ENCODE measurements around the gene GADD45A. TPM values are rescaled to one million over a fixed set of nuclear protein-coding genes. Genes with fewer than 3 reads are reported as not detected.
"Not testable (repeated sequence)": the region's sequence is repeated elsewhere in the genome, so short reads cannot be mapped to it uniquely, and the experiment has no call there.

Gene GADD45A
- total RNA-seq, 2 experiments from 2014 or later: 36.2 to 39.1 TPM

GRCh38 chr1:67651031-67651430 lies 34.0 kb upstream of the GADD45A start:
- Mint-ChIP-seq H3K4me1 (ENCODE audit: low read depth) (no peaks in the 10 kb centered on the region), H3K4me3 (no peak overlapping the region), H3K9me3 (no peaks in the 10 kb centered on the region), H3K27me3 (no peaks in the 10 kb centered on the region), H3K27ac (no peak overlapping the region), H3K36me3 (no peaks in the 10 kb centered on the region)
- intact Hi-C loops (cut with micrococcal nuclease): no loop called here
- no peak for DNase-seq
- POLR2A ChIA-PET: no interaction called here
- CTCF ChIA-PET: no interaction called here

DNA sequence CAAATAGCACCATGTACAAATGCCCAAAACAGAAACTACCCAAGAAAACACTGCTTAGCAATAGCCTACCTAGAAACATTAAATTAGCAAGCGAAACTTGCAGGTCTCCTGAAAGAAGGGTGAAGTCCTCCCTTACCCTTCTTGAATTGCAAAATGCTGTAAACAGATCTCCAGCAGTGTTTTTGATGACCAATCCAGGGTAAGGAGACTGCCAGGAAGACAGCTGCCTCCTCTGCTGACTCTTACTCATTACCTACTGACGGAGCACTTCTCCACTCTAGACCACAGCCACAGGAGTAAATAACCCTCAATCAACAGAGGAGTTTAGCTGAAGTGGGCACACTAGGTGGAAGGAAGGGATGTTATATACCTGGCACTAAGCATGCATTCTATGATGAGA lies 32.2 kb upstream of the GADD45A start:
- H3K4me3 Mint-ChIP-seq: no peak overlapping the region
- no peaks in the 10 kb centered on the region for H3K9me3 Mint-ChIP-seq
- ChIA-PET POLR2A (no interaction called here), CTCF (interaction anchor here (1.1 kb wide), 1 partner anchor 107 kb away, joined by 3 read pairs; no protein-coding TSS in a partner anchor)
- H3K27me3 Mint-ChIP-seq: peaks cover 1% of the 10 kb centered on the region
- H3K36me3 Mint-ChIP-seq: no peaks in the 10 kb centered on the region
- intact Hi-C loops (cut with micrococcal nuclease): loop anchor here (2.0 kb wide), 1 partner anchor 30 kb away; no protein-coding TSS in a partner anchor
- H3K4me1 Mint-ChIP-seq (ENCODE audit: low read depth): no peaks in the 10 kb centered on the region
- peak; percentile 14 for DNase-seq
- no peak overlapping the region for H3K27ac Mint-ChIP-seq

DNA sequence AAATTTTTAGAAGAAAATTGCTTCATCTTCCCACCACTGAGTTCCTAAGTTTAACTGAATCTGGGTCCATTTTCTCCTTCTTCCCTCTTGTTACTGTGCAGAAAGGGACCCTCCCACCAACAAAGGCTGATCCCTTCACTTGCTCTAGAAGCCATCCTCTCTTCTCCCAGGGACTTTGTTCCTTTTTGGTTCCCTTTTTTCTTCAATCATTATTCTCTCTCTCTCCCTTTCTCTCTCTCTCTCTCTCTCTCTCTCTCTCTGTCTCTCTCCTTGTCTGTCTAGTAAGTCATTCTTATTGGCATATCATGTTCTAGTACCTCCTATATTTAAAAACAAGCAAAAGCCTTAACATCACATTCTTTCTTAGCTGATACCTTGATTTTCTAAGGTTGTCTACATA lies 31.7 kb upstream of the GADD45A start:
- H3K9me3 Mint-ChIP-seq: no peaks in the 10 kb centered on the region
- intact Hi-C loops (cut with micrococcal nuclease): loop anchor here (2.0 kb wide), 1 partner anchor 29 kb away; no protein-coding TSS in a partner anchor
- H3K4me3 Mint-ChIP-seq: no peak overlapping the region
- POLR2A ChIA-PET: interaction anchor here (0.9 kb wide), 1 partner anchor 31 kb away, joined by 3 read pairs; no protein-coding TSS in a partner anchor
- H3K4me1 Mint-ChIP-seq (ENCODE audit: low read depth): no peaks in the 10 kb centered on the region
- H3K36me3 Mint-ChIP-seq: no peaks in the 10 kb centered on the region
- no peak overlapping the region for H3K27ac Mint-ChIP-seq
- no peak for DNase-seq
- CTCF ChIA-PET: interaction anchor here (1.1 kb wide), 1 partner anchor 107 kb away, joined by 3 read pairs; no protein-coding TSS in a partner anchor
- H3K27me3 Mint-ChIP-seq: peaks cover 1% of the 10 kb centered on the region

DNA sequence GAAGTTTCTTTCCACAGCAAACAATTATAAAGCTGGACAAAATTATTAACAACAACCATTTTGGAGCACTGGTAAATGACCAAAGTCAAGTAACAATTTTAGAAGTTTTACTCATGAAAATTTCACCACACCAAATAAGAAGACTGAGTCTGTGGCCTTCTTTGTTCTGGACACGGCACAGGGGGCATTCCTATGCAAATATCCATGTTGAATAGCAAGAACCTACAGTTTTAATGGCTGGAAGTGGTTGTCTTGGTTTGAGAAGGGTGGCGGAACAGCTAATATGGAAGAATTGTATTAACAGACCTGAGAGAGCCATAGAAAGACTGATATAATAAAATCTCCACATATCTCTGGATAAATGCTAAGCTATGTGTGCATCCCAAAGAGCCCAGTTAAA lies 29.4 kb upstream of the GADD45A start:
- DNase-seq: no peak
- Mint-ChIP-seq H3K27ac (no peak overlapping the region), H3K4me1 (ENCODE audit: low read depth) (no peaks in the 10 kb centered on the region), H3K27me3 (peaks cover 7% of the 10 kb centered on the region), H3K9me3 (no peaks in the 10 kb centered on the region), H3K36me3 (no peaks in the 10 kb centered on the region), H3K4me3 (no peak overlapping the region)
- CTCF ChIA-PET: interaction anchor here (0.9 kb wide), 1 partner anchor 87 kb away, joined by 3 read pairs; no protein-coding TSS in a partner anchor
- intact Hi-C loops (cut with micrococcal nuclease): no loop called here
- POLR2A ChIA-PET: no interaction called here

DNA sequence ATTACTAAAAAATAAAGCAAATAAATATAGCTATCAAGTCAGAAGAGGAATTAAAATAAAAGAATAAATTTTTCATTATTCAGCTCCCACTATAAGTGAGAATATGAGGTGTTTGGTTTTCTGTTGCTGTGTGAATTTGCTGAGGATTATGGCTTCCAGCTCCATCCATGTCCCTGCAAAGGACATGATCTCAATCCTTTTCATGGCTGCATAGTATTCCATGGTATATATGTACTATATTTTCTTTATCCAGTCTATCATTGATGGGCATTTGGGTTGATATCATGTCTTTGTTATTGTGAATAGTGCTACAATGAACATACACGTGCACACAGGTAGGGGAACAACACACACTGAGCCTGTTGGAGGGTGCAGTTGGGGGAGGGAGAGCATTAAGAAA lies 27.8 kb upstream of the GADD45A start:
- DNase-seq; POLR2A ChIA-PET; intact Hi-C loops (cut with micrococcal nuclease); H3K27ac Mint-ChIP-seq; H3K4me3 Mint-ChIP-seq; H3K9me3 Mint-ChIP-seq; H3K36me3 Mint-ChIP-seq; H3K4me1 Mint-ChIP-seq (ENCODE audit: low read depth): not testable (repeated sequence)
- H3K27me3 Mint-ChIP-seq: peaks cover 15% of the 10 kb centered on the region
- CTCF ChIA-PET: interaction anchor here (1.0 to 1.1 kb wide), 2 partner anchors 89 to 103 kb away, joined by 3 read pairs; no protein-coding TSS in a partner anchor

DNA sequence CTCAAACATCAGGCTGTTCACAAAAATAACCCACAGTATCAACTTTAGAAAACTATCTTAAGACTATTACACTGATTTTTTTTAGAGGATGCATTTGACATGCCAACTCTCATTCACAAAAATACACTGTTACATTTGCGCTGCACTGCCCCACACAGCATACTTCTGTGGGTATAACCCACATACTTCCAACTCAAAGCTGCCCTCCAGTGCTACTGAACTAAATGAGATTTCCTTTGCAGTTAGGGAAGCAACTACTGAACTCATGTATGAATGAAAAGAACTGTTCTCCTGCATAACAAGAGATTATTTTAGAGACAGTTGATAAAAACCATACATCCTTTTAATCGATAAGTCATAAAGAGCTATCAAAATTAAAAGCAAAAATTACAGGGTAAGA lies 25.8 kb upstream of the GADD45A start:
- CTCF ChIA-PET: interaction anchor here (1.2 kb wide), 1 partner anchor 106 kb away, joined by 3 read pairs; no protein-coding TSS in a partner anchor
- Mint-ChIP-seq H3K4me3 (no peak overlapping the region), H3K9me3 (no peaks in the 10 kb centered on the region), H3K36me3 (no peaks in the 10 kb centered on the region), H3K27ac (no peak overlapping the region), H3K27me3 (peaks cover 18% of the 10 kb centered on the region), H3K4me1 (ENCODE audit: low read depth) (no peaks in the 10 kb centered on the region)
- POLR2A ChIA-PET: no interaction called here
- no peak for DNase-seq
- intact Hi-C loops (cut with micrococcal nuclease): no loop called here

DNA sequence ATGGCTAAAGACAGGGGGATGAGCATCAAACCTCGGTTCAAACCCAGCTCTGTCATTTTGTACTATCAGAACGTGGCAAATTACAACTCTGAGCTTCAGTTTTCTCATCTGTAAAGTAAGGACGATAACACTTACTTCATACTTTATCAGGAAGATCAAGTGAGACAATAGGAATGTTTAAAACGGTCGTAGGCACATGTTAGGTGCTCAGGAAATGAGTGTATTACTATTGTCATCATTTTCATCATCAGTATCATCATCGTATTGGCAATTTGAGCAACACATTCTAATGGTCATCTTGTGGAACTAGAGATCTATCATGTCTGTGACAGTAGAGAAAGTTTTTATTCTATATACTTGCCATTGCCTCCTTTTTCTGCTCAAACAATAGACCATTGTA lies 22.1 kb upstream of the GADD45A start:
- H3K4me1 Mint-ChIP-seq (ENCODE audit: low read depth): no peaks in the 10 kb centered on the region
- CTCF ChIA-PET: interaction anchor here (0.5 to 1.0 kb wide), 2 partner anchors 102 to 663 kb away, joined by 3 read pairs; no protein-coding TSS in a partner anchor

DNA sequence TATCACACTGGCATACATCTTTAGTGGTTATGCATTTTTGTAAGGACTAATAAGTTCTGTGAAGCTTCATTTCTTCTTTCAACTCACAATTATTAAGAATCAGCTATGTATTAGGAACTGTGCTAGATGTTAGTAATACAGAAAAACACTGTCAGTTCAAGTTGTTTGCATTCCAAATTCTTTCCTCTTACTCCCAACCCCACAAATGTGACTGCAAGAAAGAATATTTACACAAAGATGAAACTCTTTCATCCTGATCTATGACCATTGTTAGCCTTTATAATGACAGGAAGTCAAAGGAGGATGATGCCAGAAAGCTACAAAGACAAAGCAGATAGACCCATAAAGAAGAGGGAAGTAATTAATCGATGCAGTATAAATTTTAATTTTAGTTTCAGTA lies 21.0 kb upstream of the GADD45A start:
- no peaks in the 10 kb centered on the region for H3K36me3 Mint-ChIP-seq
- DNase-seq: no peak
- no peaks in the 10 kb centered on the region for H3K4me1 Mint-ChIP-seq (ENCODE audit: low read depth)
- ChIA-PET CTCF (no interaction called here), POLR2A (no interaction called here)
- no peaks in the 10 kb centered on the region for H3K9me3 Mint-ChIP-seq
- no peak overlapping the region for H3K4me3 Mint-ChIP-seq
- intact Hi-C loops (cut with micrococcal nuclease): no loop called here
- H3K27ac Mint-ChIP-seq: no peak overlapping the region
- peaks cover 21% of the 10 kb centered on the region for H3K27me3 Mint-ChIP-seq

More for the DNA sequence above, 22.1 kb upstream of the GADD45A start:
- H3K27me3 Mint-ChIP-seq: peaks cover 21% of the 10 kb centered on the region
- no peaks in the 10 kb centered on the region for H3K9me3 Mint-ChIP-seq
- intact Hi-C loops (cut with micrococcal nuclease): no loop called here
- H3K4me3 Mint-ChIP-seq: no peak overlapping the region
- DNase-seq: no peak
- no peak overlapping the region for H3K27ac Mint-ChIP-seq
- POLR2A ChIA-PET: no interaction called here
- no peaks in the 10 kb centered on the region for H3K36me3 Mint-ChIP-seq

DNA sequence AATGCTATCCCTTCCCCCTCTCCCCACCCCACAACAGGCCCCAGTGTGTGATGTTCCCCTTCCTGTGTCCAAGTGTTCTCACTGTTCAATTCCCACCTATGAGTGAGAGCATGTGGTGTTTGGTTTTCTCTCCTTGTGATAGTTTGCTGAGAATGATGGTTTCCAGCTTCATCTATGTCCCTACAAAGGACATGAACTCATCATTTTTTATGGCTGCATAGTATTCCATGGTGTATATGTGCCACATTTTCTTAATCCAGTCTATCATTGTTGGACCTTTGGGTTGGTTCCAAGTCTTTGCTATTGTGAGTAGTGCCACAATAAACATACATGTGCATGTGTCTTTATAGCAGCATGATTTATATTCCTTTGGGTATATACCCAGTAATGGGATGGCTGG lies 19.7 kb upstream of the GADD45A start:
- DNase-seq; H3K27ac Mint-ChIP-seq; intact Hi-C loops (cut with micrococcal nuclease); H3K4me3 Mint-ChIP-seq; CTCF ChIA-PET; POLR2A ChIA-PET; H3K4me1 Mint-ChIP-seq (ENCODE audit: low read depth); H3K36me3 Mint-ChIP-seq; H3K9me3 Mint-ChIP-seq: not testable (repeated sequence)
- peaks cover 18% of the 10 kb centered on the region for H3K27me3 Mint-ChIP-seq

DNA sequence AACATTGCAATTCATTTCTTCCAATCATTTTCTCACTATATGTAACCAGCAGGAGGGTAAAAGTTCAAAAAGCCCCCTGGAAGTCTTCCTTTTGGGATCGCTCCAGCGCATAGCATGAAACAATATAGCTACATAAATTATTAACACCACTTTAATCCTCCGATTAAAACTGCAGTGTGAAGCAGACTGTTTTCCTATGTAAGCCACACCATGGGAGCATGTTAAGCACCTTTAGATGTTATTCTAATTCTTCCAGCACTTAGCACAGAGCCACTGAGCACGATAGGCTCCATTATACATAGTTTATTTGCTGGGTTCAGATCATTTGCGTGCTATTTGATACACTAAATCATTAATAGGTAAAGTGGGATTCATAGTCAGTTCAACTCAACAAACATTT lies 18.4 kb upstream of the GADD45A start:
- intact Hi-C loops (cut with micrococcal nuclease): no loop called here
- no peak overlapping the region for H3K27ac Mint-ChIP-seq
- POLR2A ChIA-PET: no interaction called here
- H3K9me3 Mint-ChIP-seq: no peaks in the 10 kb centered on the region
- no peaks in the 10 kb centered on the region for H3K36me3 Mint-ChIP-seq
- DNase-seq: no peak
- H3K4me1 Mint-ChIP-seq (ENCODE audit: low read depth): no peaks in the 10 kb centered on the region
- CTCF ChIA-PET: no interaction called here
- peaks cover 14% of the 10 kb centered on the region for H3K27me3 Mint-ChIP-seq
- no peak overlapping the region for H3K4me3 Mint-ChIP-seq

- intact Hi-C loops (cut with micrococcal nuclease): no loop called here
- POLR2A ChIA-PET: no interaction called here
- CTCF ChIA-PET: no interaction called here
- Mint-ChIP-seq H3K9me3 (no peaks in the 10 kb centered on the region), H3K27me3 (peaks cover 11% of the 10 kb centered on the region), H3K27ac (no peak overlapping the region), H3K4me1 (ENCODE audit: low read depth) (no peaks in the 10 kb centered on the region), H3K4me3 (no peak overlapping the region), H3K36me3 (no peaks in the 10 kb centered on the region)
- DNase-seq: no peak
Observed at GRCh38 chr1:67668660-67669059, 16.3 kb upstream of the GADD45A start.

- H3K4me3 Mint-ChIP-seq: no peak overlapping the region
- H3K4me1 Mint-ChIP-seq (ENCODE audit: low read depth): peaks cover 19% of the 10 kb centered on the region
- intact Hi-C loops (cut with micrococcal nuclease): no loop called here
- H3K27ac Mint-ChIP-seq: no peak overlapping the region
- no peaks in the 10 kb centered on the region for H3K36me3 Mint-ChIP-seq
- POLR2A ChIA-PET: interaction anchor here (3.4 kb wide), 1 partner anchor 13 kb away, joined by 18 read pairs; the partner anchor contains the start of gene GADD45A
- H3K9me3 Mint-ChIP-seq: no peaks in the 10 kb centered on the region
- peaks cover 6% of the 10 kb centered on the region for H3K27me3 Mint-ChIP-seq
- DNase-seq: no peak
- CTCF ChIA-PET: interaction anchor here (1.3 kb wide), 1 partner anchor 95 kb away, joined by 5 read pairs; no protein-coding TSS in a partner anchor
Observed at GRCh38 chr1:67672260-67672803, 12.7 kb upstream of the GADD45A start.

All from activated CD4-positive, alpha-beta memory T cell treated with anti-CD3 and anti-CD28 coated beads for 36 hours (primary cell).